Iris pigment epithelial cell (primary cell): Measurements from ENCODE around the gene MEAK7.

ENCODE experiments used
- DNase-seq: peaks from one replicate; pipeline ENCODE4 v3.0.0-alpha.2; 2011; ENCODE audit warnings: low read depth

The MEAK7 gene

DNA sequence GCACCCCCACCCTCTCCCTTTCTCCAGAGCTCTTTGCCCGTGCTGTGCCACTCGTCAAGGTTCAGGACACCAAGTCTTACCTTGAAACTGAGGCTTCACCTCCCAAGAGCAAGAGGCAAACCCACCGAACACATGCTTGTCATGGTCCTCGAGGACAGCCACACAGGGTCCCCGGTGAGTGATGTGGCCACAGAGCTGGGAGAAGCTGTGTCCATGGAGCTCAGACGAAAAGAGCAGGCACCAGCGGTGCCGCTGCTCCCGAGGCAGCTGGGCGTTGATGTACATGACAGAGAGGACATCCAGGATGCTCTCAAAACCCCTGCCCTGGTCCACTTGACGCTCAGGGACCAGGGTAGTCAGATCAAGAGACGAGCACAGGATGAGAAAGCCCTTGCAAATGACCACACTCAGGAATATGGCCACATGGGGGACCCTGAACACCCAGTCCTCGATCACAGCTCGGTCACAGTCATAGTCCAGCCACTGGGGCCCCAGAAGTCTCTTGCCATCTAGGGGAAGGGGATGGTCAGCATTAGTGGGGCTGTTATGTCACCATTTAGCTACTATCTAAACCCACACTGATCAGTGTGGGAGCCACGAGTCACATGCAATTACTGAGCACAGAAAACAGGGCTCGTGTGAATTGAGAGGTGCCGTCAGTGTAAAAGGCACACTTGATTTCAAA, 17.8 kb downstream of the MEAK7 start:
- no peak for DNase-seq

- DNase-seq = no peak
Observed at GRCh38 chr16:84486126-84486525, 18.3 kb downstream of the MEAK7 start.

DNA sequence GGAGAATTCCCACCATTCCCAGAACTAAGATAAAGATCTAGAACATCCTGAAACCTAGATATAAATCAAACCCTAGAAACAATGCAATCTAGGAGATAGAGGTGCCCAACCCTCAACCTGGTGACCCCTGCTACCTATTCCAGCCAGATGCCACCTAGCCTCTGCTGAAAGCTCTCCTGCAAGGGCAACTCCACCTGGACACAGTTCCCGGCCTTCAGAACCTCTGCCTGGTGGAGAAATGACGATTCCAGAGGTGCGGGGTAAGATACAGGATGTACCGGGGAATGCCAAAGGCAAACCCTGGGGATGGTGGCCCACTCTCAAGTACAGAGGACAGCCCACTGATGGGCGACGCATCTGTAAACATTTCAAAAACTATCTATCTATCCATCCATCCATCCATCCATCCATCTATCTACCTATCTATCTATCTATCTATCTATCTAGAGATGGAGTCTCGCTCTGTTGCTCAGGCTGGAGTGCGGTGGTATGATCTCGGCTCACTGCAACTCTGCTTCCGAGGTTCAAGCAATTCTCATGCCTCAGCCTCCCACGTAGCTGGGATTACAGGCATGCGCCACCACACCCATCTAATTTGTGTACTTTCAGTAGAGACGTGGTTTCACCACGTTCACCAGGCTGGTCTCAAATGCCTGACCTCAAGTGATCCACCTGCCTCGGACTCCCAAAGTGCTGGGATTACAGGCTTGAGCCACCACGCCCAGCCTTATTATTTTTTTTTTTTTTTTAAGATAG, 19.0 kb downstream of the MEAK7 start:
- DNase-seq = no peak

DNA sequence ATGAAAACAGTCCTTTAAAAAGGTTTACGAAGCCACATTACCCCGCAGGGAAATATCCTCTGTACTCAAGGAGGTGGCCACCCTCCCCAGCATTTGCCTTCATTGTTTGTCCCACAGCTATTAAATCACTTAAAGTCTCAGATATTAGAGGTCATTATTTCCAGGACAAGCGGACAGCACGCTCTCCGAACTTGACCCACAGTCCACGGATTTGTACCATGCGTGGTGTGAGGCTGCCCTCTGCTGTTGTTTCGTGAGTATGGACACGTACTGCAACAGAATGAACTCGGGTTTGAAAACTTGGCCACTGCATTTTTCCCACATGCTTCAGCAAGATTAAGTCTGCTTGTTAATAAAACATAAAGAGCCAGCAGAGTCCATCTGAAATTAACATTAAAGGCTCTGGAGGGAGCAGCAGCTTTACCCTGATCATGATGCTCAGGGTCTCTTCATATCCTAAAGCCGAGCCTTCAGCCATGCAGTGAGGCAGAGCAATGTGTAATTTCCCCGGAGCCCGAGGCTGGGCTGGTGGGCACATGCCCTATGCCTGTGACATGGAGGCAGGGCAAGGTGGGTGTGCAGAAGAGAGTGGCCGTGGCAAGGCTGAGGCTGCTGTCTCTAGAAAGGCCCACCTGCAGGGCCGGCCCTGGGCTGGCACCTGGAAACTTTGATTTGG, 19.7 kb downstream of the MEAK7 start:
- peak; percentile 66 for DNase-seq

DNA sequence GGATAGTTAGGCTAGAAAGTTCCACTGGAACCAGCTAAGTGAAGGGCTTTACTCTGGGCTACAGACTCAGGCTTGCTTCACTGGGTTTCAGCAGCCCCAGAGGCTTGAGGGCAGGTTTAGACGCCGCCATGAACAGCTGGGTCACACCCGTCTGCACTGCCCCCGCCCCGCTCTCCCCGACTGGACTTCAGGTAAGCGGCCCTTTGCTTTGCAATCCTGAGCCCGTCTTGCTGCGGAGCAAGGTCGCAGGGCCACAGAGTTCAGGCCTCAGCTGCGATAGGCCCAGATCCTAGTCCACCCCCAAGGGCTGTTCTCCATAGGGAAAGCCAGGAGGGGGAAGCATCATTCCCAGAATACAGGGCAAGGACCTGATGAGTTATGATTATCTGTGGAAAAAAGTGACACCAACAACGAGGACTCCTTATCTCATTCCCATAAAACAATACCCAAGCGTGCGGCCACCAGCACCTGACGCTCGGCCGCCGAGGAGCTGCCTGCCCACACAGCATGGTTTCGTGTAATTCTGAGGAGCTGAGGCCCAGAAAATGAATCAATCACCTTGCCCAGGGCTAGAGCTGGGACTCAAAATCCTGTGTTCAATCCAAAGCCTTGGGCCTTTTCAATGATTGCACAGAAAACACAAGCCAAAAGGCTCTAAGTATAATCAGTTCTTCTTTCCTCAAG, 20.4 kb downstream of the MEAK7 start:
- DNase-seq = no peak

- no peak for DNase-seq
Observed at GRCh38 chr16:84482951-84483881, 21.2 kb downstream of the MEAK7 start.

DNA sequence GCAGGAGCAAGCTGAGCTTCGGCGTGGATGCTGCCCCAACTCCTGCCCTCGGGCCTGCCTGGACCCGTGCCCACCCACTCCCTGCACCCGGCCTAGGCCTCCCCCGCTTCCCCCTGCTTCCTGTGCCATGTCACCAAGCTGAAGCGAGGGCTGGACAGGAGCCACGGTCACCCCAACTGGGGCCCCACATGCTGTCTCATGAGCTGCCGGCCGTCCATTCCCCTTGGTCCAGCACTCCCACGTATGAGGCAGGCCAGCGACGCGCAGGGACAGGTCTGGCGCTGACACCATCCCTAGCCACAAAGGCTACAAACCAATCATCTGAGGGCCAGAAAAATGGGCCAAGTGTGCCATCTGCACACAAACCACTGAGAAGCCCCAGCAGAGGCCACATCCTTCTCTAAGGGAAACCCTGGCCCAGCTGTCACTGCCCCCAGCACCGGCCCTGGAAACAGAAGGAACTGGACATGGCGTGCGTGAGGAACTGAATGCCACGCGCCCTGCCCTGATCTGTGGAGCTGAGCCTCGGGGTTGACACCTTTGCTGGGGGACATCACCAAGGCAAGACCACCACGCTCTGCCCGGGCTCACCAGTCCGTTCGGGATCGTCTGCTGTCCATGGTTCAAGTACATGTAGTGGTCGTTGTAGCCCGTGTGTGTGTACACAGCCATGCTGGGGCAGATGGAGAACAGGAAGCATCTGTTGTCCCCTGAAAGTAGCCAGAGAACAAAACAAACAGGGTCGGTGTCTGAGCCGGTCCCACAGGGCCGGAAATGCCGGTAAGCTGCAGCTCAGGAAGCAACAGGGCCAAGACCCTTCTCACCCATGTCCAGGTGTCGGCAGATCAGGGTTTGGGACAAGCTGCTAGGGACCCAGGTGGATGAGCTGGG, 22.2 kb downstream of the MEAK7 start:
- DNase-seq = no peak

- DNase-seq = no peak
Observed at GRCh38 chr16:84481051-84481735, 23.3 kb downstream of the MEAK7 start.

- no peak for DNase-seq
Observed at GRCh38 chr16:84479716-84480450, 24.6 kb downstream of the MEAK7 start.

DNA sequence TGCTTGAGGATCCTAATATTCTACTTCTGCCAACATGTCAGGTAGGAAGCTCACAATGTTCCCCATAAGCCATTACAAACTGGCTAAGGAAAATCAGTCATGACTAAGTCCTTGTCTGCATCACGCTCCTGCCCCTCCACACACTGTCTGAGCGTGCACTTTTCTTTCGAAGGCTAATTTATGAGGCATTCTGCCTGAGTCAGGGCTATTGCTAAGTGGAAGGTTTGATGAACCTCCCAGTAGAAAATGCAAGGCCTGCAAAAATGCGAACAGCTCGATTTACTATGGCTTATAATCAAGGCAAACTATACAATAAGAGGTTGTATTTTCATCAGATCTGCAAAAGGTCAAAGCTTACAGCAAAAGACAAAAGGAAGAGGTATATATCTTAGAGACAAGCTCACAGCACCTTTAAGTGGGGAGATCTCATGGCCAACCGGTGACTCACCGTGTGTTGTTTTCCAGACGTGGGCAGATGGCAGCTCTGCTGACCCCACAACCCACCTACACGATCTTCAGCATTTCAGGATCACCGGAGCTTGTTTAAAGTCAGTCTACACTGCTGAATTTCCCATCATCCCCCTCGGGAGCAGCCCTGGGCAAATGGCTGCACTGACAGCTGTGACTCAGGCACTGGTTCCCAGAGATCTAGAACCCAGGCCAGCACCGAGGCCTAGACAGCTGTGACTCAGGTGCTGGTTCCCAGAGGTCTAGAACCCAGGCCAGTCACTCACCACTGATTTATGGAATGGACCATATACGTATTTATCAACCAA, 26.1 kb downstream of the MEAK7 start:
- DNase-seq = peak; percentile 81

- DNase-seq = no peak
Observed at GRCh38 chr16:84477661-84478060, 26.8 kb downstream of the MEAK7 start.

DNA sequence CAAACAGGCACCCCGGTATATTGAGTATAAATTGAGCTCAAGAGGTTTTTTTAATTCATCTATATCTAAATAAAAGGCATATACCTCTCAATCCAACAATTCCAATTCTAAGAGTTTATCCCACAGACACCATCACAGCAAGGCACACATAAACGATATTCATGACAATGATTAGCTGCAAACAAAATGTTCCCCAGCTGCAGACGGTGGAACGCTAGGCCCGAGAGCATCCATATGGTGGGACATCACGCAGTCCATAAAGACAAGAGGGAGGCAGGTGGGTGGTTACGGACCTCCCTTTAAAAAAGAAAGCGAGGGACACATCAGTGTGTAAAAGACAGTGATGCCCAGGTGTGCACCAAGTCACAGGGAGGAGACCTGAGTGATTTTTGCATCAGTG, 28.1 kb downstream of the MEAK7 start:
- no peak for DNase-seq

DNA sequence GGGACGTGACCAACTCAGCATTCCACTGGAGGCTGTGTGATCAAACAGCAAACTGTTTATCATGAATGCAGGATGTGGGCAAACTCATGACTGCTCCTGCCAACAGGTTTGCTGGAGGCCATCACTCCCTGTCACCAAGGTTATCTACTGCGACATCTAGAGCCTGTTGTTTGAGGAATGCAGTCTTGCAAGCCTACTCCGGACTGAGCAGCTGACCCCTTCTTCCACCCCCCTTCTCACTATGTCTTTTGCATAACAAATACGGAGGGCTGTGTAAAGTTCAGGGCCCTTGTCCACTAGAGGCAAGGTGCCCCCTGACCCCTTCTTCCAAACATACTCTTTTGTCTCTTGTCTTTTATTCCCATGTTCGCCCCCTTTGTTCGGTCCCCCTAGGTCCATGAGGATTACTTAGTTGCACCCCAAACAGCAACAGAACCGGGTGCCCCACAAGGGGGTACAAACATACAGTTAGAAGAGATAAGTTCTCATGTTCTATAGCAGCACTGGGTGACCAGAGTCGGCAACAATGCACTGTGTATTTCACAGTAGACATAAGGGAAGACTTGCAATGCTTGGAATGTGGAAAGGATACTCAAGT, 28.7 kb downstream of the MEAK7 start:
- DNase-seq = no peak

GRCh38 chr16:84471966-84472365, 32.5 kb downstream of the MEAK7 start:
- no peak for DNase-seq

- no peak for DNase-seq
Observed at GRCh38 chr16:84471316-84471715, 33.1 kb downstream of the MEAK7 start.

DNA sequence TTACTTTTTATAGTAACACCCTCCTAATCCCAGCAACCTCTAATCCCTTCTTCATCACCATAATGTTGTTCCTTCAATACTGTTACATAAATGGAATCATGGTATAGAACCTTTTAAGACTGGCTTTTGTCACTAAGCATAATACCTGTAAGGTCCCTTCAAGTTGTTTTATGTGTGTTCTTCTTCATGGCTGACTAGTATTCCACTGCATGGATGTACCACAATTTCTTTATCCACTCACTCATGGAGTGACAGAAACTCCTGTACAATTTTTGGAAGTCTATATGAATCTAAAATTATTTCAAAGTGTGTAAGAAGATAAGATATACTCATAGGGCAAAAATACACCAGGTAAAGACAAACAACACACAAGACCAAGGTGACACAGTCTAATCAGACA, 36.8 kb downstream of the MEAK7 start:
- no peak for DNase-seq

DNA sequence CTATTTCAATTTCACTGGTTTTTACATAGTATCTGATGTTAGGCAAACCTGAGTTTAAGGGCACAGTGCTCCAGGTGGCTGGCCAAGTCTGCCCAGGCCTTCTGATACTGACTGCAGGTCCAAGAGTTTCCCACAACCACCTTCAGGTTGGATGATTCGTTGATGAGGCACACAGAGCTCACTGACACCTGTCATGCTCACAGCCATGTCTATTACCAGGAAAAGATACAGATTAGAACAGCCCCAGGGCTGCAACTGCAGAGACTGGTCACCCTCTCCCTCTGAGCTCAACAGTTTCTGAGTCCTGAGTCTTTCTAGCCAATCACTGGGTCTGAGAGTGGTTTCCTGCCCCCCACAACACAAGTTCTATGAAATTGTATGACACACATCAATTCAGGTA, 37.2 kb downstream of the MEAK7 start:
- no peak for DNase-seq

DNA sequence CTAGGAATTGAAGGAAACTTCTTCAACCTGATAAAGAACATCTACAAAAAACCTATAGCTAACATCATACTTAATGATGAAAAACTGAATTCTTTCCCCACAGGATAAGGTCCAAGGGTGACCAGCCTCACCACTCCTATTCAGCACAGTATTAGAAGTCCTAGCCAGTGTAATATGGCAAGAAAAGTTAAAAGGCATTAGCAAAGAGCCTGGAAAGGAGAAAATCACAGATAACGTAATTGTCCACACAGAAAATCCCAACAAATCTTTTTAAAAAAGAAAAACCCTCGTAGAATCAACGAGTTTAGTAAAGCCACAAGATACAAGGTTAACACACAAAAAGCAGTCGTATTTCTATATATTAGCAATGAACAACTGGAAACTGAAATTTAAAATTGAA, 37.8 kb downstream of the MEAK7 start:
- no peak for DNase-seq
